Activated CD8-positive, alpha-beta T cell treated with anti-CD3 and anti-CD28 coated beads for 36 hours (primary cell): ENCODE measurements around the gene OPRM1. TPM values are rescaled to one million over a fixed set of nuclear protein-coding genes. Genes with fewer than 3 reads are reported as not detected.

Experiments used
- ATAC-seq: fragments of 200-7000 bp; cut with Tn5 transposase; one replicate; pipeline ENCODE4 v1.10.0; 2021; ENCODE audit warnings: mild to moderate bottlenecking, moderate library complexity
- CTCF ChIA-PET: fragments of 350-600 bp; sonication (Branson Sonifier 250); formaldehyde crosslinking; loops from one replicate; lab custom pipeline; 2021; ENCODE audit warnings: antibody characterized with exemption; lab: Charles Lee
- POLR2A ChIA-PET: fragments of 350-600 bp; sonication (Branson Sonifier 250); formaldehyde crosslinking; loops from one replicate; lab custom pipeline; 2021; ENCODE audit warnings: antibody characterized with exemption; lab: Charles Lee
- DNase-seq: peaks from one replicate; pipeline ENCODE4 v3.0.0-alpha.2; 2020
- H3K27ac Mint-ChIP-seq: one replicate; pipeline ENCODE4 v1.8.0; 2021; ENCODE audit warnings: mild to moderate bottlenecking, mixed read lengths
- H3K27me3 Mint-ChIP-seq: one replicate; pipeline ENCODE4 v1.8.0; 2021; ENCODE audit warnings: mixed read lengths
- H3K36me3 Mint-ChIP-seq: one replicate; pipeline ENCODE4 v1.8.0; 2021; ENCODE audit warnings: low read depth, mixed read lengths
- H3K4me1 Mint-ChIP-seq: one replicate; pipeline ENCODE4 v1.8.0; 2021; ENCODE audit warnings: low read depth, mixed read lengths
- H3K4me3 Mint-ChIP-seq: one replicate; pipeline ENCODE4 v1.8.0; 2021; ENCODE audit warnings: mild to moderate bottlenecking, moderate library complexity, mixed read lengths
- H3K9me3 Mint-ChIP-seq: one replicate; pipeline ENCODE4 v1.8.0; 2021; ENCODE audit warnings: mixed read lengths
- intact Hi-C: fragments of 100-400 bp; cut with micrococcal nuclease; formaldehyde crosslinking; loops from one replicate; pipeline ENCODE4 v1.10.0; 2022
- total RNA-seq, 2 experiments: library from RNA; stranded (reverse); gene quantifications; one replicate each; pipeline ENCODE4 v1.2.3, GENCODE V29; 2021
- TF ChIP-seq, protein P1 (sequence below): fragments of 200-600 bp; IDR thresholded peaks from one replicate; pipeline ENCODE4 v1.8.0; 2022; ENCODE audit warnings: antibody characterized with exemption, mild to moderate bottlenecking

The OPRM1 gene
- total RNA-seq, 2 experiments from 2014 or later = not detected

DNA sequence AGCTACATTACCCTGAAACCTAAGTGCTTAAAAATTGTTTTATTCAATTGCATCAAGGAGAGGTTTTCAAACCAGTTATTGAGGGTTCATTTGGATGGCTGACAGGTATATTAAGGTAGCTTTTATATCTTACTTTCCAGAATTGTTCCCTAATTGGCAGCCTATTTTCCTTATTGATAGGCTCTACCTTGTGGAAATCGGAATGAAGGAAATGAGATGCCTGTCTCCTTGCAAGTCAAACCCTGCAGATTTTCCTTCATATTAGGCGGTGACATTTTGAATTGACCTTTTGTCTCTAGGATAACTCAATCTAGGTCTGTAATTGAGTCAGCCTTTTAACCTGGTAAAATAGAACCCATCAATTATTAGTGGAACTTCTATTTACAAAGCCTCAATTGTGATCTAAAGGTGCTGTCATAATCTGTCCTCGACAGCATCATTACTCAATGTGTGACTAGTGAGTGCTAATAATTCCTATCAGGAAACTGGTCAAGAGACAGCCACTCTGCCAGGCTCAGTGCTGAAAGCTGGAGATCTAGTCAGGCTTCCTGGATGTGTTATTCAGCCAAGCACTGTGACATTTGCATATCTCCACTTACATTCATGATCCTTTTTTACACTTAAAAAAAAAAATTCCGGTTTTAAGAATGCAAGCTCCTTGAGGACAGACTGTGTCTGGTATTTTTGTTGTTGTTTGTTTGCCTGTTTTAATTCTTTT, 20.1 kb downstream of the OPRM1 start:
- no peak for ATAC-seq
- CTCF ChIA-PET = interaction anchor here (0.8 kb wide), 1 partner anchor 19 kb away, joined by 3 read pairs; no protein-coding TSS in a partner anchor
- Mint-ChIP-seq H3K9me3 (no peaks in the 10 kb centered on the region), H3K27me3 (no peaks in the 10 kb centered on the region), H3K4me1 (no peaks in the 10 kb centered on the region), H3K27ac (no peak overlapping the region), H3K36me3 (no peaks in the 10 kb centered on the region), H3K4me3 (no peak overlapping the region)
- POLR2A ChIA-PET = no interaction called here
- TF ChIP-seq, protein P1, sequence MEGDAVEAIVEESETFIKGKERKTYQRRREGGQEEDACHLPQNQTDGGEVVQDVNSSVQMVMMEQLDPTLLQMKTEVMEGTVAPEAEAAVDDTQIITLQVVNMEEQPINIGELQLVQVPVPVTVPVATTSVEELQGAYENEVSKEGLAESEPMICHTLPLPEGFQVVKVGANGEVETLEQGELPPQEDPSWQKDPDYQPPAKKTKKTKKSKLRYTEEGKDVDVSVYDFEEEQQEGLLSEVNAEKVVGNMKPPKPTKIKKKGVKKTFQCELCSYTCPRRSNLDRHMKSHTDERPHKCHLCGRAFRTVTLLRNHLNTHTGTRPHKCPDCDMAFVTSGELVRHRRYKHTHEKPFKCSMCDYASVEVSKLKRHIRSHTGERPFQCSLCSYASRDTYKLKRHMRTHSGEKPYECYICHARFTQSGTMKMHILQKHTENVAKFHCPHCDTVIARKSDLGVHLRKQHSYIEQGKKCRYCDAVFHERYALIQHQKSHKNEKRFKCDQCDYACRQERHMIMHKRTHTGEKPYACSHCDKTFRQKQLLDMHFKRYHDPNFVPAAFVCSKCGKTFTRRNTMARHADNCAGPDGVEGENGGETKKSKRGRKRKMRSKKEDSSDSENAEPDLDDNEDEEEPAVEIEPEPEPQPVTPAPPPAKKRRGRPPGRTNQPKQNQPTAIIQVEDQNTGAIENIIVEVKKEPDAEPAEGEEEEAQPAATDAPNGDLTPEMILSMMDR = no peak
- intact Hi-C loops = no loop called here
- no peak for DNase-seq

GRCh38 chr6:154060076-154060475, 21.0 kb downstream of the OPRM1 start:
- TF ChIP-seq, protein P1 = no peak
- ChIA-PET CTCF (no interaction called here), POLR2A (no interaction called here)
- Mint-ChIP-seq H3K9me3 (no peaks in the 10 kb centered on the region), H3K36me3 (no peaks in the 10 kb centered on the region), H3K27ac (no peak overlapping the region), H3K27me3 (no peaks in the 10 kb centered on the region), H3K4me3 (no peak overlapping the region), H3K4me1 (no peaks in the 10 kb centered on the region)
- DNase-seq (no peak), ATAC-seq (no peak)
- intact Hi-C loops = no loop called here

GRCh38 chr6:154070041-154070440, 31.0 kb downstream of the OPRM1 start:
- ATAC-seq = no peak
- TF ChIP-seq, protein P1 = no peak
- CTCF ChIA-PET = no interaction called here

GRCh38 chr6:154070657-154071056, 31.6 kb downstream of the OPRM1 start:
- Mint-ChIP-seq H3K4me3 (no peak overlapping the region), H3K36me3 (no peaks in the 10 kb centered on the region), H3K9me3 (no peaks in the 10 kb centered on the region), H3K27ac (no peak overlapping the region), H3K4me1 (no peaks in the 10 kb centered on the region), H3K27me3 (peaks cover 21% of the 10 kb centered on the region)
- ATAC-seq = no peak
- TF ChIP-seq, protein P1 = no peak
- ChIA-PET POLR2A (no interaction called here), CTCF (no interaction called here)
- intact Hi-C loops = no loop called here
- no peak for DNase-seq

More at GRCh38 chr6:154070041-154070440, 31.0 kb downstream of the OPRM1 start:
- intact Hi-C loops = no loop called here
- POLR2A ChIA-PET = no interaction called here
- Mint-ChIP-seq H3K4me3 (no peak overlapping the region), H3K27ac (no peak overlapping the region), H3K4me1 (no peaks in the 10 kb centered on the region), H3K9me3 (no peaks in the 10 kb centered on the region), H3K36me3 (no peaks in the 10 kb centered on the region), H3K27me3 (peaks cover 20% of the 10 kb centered on the region)
- no peak for DNase-seq

GRCh38 chr6:154071236-154071635, 32.2 kb downstream of the OPRM1 start:
- peaks cover 21% of the 10 kb centered on the region for H3K27me3 Mint-ChIP-seq
- intact Hi-C loops = no loop called here
- DNase-seq = no peak
- H3K9me3 Mint-ChIP-seq = no peaks in the 10 kb centered on the region
- ATAC-seq = no peak
- H3K36me3 Mint-ChIP-seq = no peaks in the 10 kb centered on the region
- TF ChIP-seq, protein P1 = no peak
- H3K27ac Mint-ChIP-seq = no peak overlapping the region
- H3K4me3 Mint-ChIP-seq = no peak overlapping the region
- ChIA-PET CTCF (no interaction called here), POLR2A (no interaction called here)
- no peaks in the 10 kb centered on the region for H3K4me1 Mint-ChIP-seq
